Neural progenitor cell (in vitro differentiated cells): Measurements from ENCODE around the gene CDS1. TPM values are rescaled to one million over a fixed set of nuclear protein-coding genes. Genes with fewer than 3 reads are reported as not detected.
A peak's percentile ranks its signal among the peaks of the same experiment; 100 is the strongest.

Source experiments
- DNase-seq: peaks from one replicate; pipeline ENCODE4 v3.0.0-alpha.2; 2016; ENCODE audit warnings: low spot score
- H2AFZ ChIP-seq: fragments of 200-600 bp; sonication (generic); replicated peaks from 2 replicates; pipeline ENCODE4 v1.6.1; 2016; ENCODE audit warnings: antibody characterized with exemption
- H3F3A ChIP-seq: fragments of 200-600 bp; sonication (generic); 2 replicates; pipeline ENCODE4 v1.6.1; 2016; ENCODE audit warnings: antibody characterized with exemption, low read depth
- H3K27ac ChIP-seq: fragments of 200-600 bp; sonication (generic); 2 replicates; pipeline ENCODE4 v1.5.1; 2016; ENCODE audit warnings: mild to moderate bottlenecking
- H3K27me3 ChIP-seq: fragments of 200-600 bp; sonication (generic); 2 replicates; pipeline ENCODE4 v1.6.1; 2016; ENCODE audit warnings: mild to moderate bottlenecking, moderate library complexity
- H3K36me3 ChIP-seq: fragments of 200-600 bp; sonication (generic); 2 replicates; pipeline ENCODE4 v1.5.1; 2016
- H3K4me1 ChIP-seq: fragments of 200-600 bp; sonication (generic); 2 replicates; pipeline ENCODE4 v1.6.1; 2016; ENCODE audit warnings: mixed run types
- H3K4me2 ChIP-seq: fragments of 200-600 bp; sonication (generic); 2 replicates; pipeline ENCODE4 v1.6.1; 2016
- H3K4me3 ChIP-seq: fragments of 200-600 bp; sonication (generic); 2 replicates; pipeline ENCODE4 v1.5.1; 2016
- H3K79me2 ChIP-seq: fragments of 200-600 bp; sonication (generic); 2 replicates; pipeline ENCODE4 v1.6.1; 2016; ENCODE audit warnings: low read depth
- H3K9ac ChIP-seq: fragments of 200-600 bp; sonication (generic); 2 replicates; pipeline ENCODE4 v1.6.1; 2016
- H3K9me3 ChIP-seq: fragments of 200-600 bp; sonication (generic); 2 replicates; pipeline ENCODE4 v1.5.1; 2016; ENCODE audit warnings: low read depth
- H4K20me1 ChIP-seq: fragments of 200-600 bp; sonication (generic); 2 replicates; pipeline ENCODE4 v1.6.1; 2016; ENCODE audit warnings: low read depth
- H3K27ac Mint-ChIP-seq: 3 replicates; pipeline ENCODE4 v1.8.0; 2021; ENCODE audit warnings: mixed read lengths
- H3K27me3 Mint-ChIP-seq: 2 replicates; pipeline ENCODE4 v1.8.0; 2022; ENCODE audit warnings: low read depth, mild to moderate bottlenecking, inconsistent platforms, moderate library complexity, mixed read lengths; ENCODE audit not compliant: insufficient read depth
- H3K36me3 Mint-ChIP-seq: 3 replicates; pipeline ENCODE4 v1.8.0; 2021; ENCODE audit warnings: mixed read lengths
- H3K4me1 Mint-ChIP-seq: 3 replicates; pipeline ENCODE4 v1.8.0; 2021; ENCODE audit warnings: mixed read lengths
- H3K4me3 Mint-ChIP-seq: 3 replicates; pipeline ENCODE4 v1.8.0; 2021; ENCODE audit warnings: mild to moderate bottlenecking, moderate library complexity, mixed read lengths
- H3K9me3 Mint-ChIP-seq: 3 replicates; pipeline ENCODE4 v1.8.0; 2020; ENCODE audit warnings: mixed read lengths
- EZH2 ChIP-seq: fragments of 200-600 bp; sonication (generic); IDR thresholded peaks from 2 replicates; pipeline ENCODE4 v1.6.1; 2017; ENCODE audit warnings: antibody characterized with exemption, mild to moderate bottlenecking, moderate library complexity
- EZH2phosphoT487 ChIP-seq: fragments of 200-600 bp; sonication (generic); IDR thresholded peaks from 2 replicates; pipeline ENCODE4 v1.6.1; 2017; ENCODE audit warnings: antibody characterized with exemption
- total RNA-seq: library from RNA; depleted of rRNA; stranded (reverse); fragments of >200 nt; gene quantifications from 2 replicates; pipeline ENCODE4 v1.2.3, GENCODE V29; 2015; ENCODE audit warnings: low replicate concordance
- TF ChIP-seq, protein P1 (sequence below): fragments of 200-600 bp; sonication (generic); IDR thresholded peaks from 2 replicates; pipeline ENCODE4 v1.5.1; 2017; ENCODE audit warnings: antibody characterized with exemption, mild to moderate bottlenecking

The CDS1 gene
- total RNA-seq, 1 donor from 2014 or later: 2.8 TPM

DNA sequence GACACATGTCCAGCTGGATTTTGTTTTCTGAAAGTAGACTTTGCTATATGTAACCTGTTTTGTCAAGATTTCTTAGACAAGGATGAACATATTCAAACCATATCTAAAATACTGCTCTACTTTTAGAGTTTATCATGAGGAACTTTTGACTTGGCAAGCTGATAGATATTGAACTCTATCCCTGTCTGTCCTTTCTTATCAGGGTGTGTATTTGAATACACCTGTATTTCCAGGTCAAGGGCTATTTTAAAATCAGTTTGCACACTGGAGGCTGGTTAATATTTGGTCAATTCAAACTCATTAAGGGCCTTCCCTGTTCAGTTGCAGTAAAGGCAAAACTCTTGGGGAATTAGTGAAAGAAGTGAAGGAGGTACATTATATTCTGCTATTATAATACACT is 2.3 kb downstream of the CDS1 start:
- H2AFZ ChIP-seq: no peak overlapping the region
- Mint-ChIP-seq H3K27ac (no peak overlapping the region), H3K9me3 (peaks cover 18% of the 10 kb centered on the region), H3K27me3 (peaks cover 23% of the 10 kb centered on the region), H3K4me3 (no peak overlapping the region), H3K4me1 (peaks cover 23% of the 10 kb centered on the region), H3K36me3 (peaks cover 11% of the 10 kb centered on the region)
- no peak overlapping the region for H3K9ac ChIP-seq
- H3K4me3 ChIP-seq: no peak overlapping the region
- peaks cover 52% of the 10 kb centered on the region for H3K27me3 ChIP-seq
- no peak overlapping the region for H3K27ac ChIP-seq
- TF ChIP-seq, protein P1, sequence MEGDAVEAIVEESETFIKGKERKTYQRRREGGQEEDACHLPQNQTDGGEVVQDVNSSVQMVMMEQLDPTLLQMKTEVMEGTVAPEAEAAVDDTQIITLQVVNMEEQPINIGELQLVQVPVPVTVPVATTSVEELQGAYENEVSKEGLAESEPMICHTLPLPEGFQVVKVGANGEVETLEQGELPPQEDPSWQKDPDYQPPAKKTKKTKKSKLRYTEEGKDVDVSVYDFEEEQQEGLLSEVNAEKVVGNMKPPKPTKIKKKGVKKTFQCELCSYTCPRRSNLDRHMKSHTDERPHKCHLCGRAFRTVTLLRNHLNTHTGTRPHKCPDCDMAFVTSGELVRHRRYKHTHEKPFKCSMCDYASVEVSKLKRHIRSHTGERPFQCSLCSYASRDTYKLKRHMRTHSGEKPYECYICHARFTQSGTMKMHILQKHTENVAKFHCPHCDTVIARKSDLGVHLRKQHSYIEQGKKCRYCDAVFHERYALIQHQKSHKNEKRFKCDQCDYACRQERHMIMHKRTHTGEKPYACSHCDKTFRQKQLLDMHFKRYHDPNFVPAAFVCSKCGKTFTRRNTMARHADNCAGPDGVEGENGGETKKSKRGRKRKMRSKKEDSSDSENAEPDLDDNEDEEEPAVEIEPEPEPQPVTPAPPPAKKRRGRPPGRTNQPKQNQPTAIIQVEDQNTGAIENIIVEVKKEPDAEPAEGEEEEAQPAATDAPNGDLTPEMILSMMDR: no peak
- no peak for TF ChIP-seq EZH2
- TF ChIP-seq EZH2phosphoT487: no peak
- peaks cover 22% of the 10 kb centered on the region for H3F3A ChIP-seq
- no peak overlapping the region for H3K4me2 ChIP-seq
- no peak for DNase-seq
- peaks cover 22% of the 10 kb centered on the region for H4K20me1 ChIP-seq
- peaks cover 13% of the 10 kb centered on the region for H3K4me1 ChIP-seq
- H3K79me2 ChIP-seq: no peaks in the 10 kb centered on the region
- no peaks in the 10 kb centered on the region for H3K36me3 ChIP-seq
- no peaks in the 10 kb centered on the region for H3K9me3 ChIP-seq

DNA sequence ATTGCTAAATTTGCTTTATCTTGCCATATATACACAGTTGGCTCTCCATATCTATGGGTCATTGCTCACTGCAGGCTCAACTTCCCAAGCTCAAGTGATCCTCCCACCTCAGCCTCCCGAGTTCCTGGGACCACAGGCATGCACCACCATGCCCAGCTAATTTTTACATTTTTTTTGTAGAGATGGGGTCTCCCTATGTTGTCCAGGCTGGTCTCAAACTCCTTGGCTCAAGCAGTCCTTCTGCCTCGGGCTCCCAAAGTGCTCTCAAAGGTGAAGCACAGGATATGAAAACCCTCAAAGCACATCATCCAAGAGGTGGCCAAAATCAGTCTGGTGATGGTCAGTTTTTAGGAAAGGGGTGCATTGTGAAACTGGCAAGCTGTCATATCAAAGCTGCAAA is 11.8 kb downstream of the CDS1 start:
- no peaks in the 10 kb centered on the region for H3K27me3 Mint-ChIP-seq

DNA sequence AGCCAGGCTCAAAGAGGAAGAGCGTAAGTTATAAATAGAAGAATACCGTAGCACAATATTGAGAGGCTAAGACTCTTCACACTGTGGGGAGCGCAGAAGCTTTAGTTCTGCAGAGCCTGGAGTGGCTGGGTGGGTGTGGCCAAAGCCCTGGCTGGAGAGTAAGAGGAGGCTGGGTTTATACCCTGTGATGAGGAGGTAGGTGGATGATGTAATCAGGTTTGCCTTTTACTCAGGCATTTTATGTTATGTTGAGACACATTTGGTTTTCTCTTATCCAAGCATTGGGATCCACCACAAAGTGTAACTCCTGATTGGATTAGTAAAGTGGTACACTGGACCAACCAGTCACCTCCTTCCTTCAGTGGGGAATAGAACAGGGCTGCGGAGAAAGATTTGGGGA is 13.9 kb downstream of the CDS1 start:
- H3K27ac ChIP-seq: no peak overlapping the region
- H3K27ac Mint-ChIP-seq: peak overlapping the region; percentile 22

More for the DNA sequence above, 11.8 kb downstream of the CDS1 start:
- H3K4me2 ChIP-seq: no peak overlapping the region
- DNase-seq: no peak
- no peak overlapping the region for H2AFZ ChIP-seq
- no peaks in the 10 kb centered on the region for H3K36me3 ChIP-seq
- Mint-ChIP-seq H3K4me3 (no peak overlapping the region), H3K9me3 (peaks cover 2% of the 10 kb centered on the region), H3K27ac (no peak overlapping the region), H3K36me3 (peaks cover 2% of the 10 kb centered on the region), H3K4me1 (peaks cover 3% of the 10 kb centered on the region)
- no peaks in the 10 kb centered on the region for H3K9me3 ChIP-seq
- no peaks in the 10 kb centered on the region for H3F3A ChIP-seq
- H3K4me1 ChIP-seq: no peaks in the 10 kb centered on the region
- no peaks in the 10 kb centered on the region for H3K27me3 ChIP-seq
- TF ChIP-seq, protein P1: no peak
- TF ChIP-seq EZH2 (no peak), EZH2phosphoT487 (no peak)
- no peaks in the 10 kb centered on the region for H3K79me2 ChIP-seq
- H3K4me3 ChIP-seq: no peak overlapping the region
- no peak overlapping the region for H3K27ac ChIP-seq
- no peaks in the 10 kb centered on the region for H4K20me1 ChIP-seq
- H3K9ac ChIP-seq: no peak overlapping the region

More for the DNA sequence above, 13.9 kb downstream of the CDS1 start:
- H3K36me3 Mint-ChIP-seq: peaks cover 2% of the 10 kb centered on the region
- Histone ChIP-seq H3K27me3 (no peaks in the 10 kb centered on the region), H3K4me1 (no peaks in the 10 kb centered on the region), H3K36me3 (no peaks in the 10 kb centered on the region), H3K79me2 (no peaks in the 10 kb centered on the region), H3K4me3 (no peak overlapping the region), H3K4me2 (no peak overlapping the region), H3K9me3 (no peaks in the 10 kb centered on the region), H2AFZ (no peak overlapping the region), H3F3A (no peaks in the 10 kb centered on the region), H4K20me1 (no peaks in the 10 kb centered on the region), H3K9ac (no peak overlapping the region)
- H3K4me1 Mint-ChIP-seq: peaks cover 3% of the 10 kb centered on the region
- no peak overlapping the region for H3K4me3 Mint-ChIP-seq
- no peak for DNase-seq
- peaks cover 2% of the 10 kb centered on the region for H3K9me3 Mint-ChIP-seq
- H3K27me3 Mint-ChIP-seq: no peaks in the 10 kb centered on the region
- TF ChIP-seq, protein P1: no peak
- TF ChIP-seq EZH2 (no peak), EZH2phosphoT487 (no peak)
